ENCODE measurements around the gene VWA3A. TPM values are rescaled to one million over a fixed set of nuclear protein-coding genes. Genes with fewer than 3 reads are reported as not detected.

The VWA3A gene
- total RNA-seq, 1 experiment from 2014 or later, result not detected

GRCh38 chr16:22194707-22195444, 102.5 kb downstream of the VWA3A start:
- Histone ChIP-seq H3K27ac (ENCODE audit: low read depth, low read length) (no peak overlapping the region), H3K9me2 (ENCODE audit: insufficient read depth) (no peaks in the 10 kb centered on the region), H2AFZ (ENCODE audit: low read depth, low read length, poor library complexity, severe bottlenecking) (no peak overlapping the region), H3K4me3 (replicated peaks in 1 of 2; ENCODE audit: low read depth in 1 of 2, low read length in 2 of 2) (no peak overlapping the region), H3K4me2 (ENCODE audit: low read length) (peak overlapping the region; percentile 97), H4K20me1 (ENCODE audit: insufficient read depth) (no peaks in the 10 kb centered on the region), H3K9ac (ENCODE audit: low read length) (no peak overlapping the region), H3K9me3 (ENCODE audit: control insufficient read depth in 1 of 2, insufficient read depth in 1 of 2, low read depth in 1 of 2, low read length in 2 of 2) (no peaks in the 10 kb centered on the region), H3K4me1 (ENCODE audit: control insufficient read depth in 1 of 2, insufficient read depth in 2 of 2, low read length in 2 of 2) (peaks cover 20 to 48% of the 10 kb centered on the region in 2 experiments), H3K79me2 (ENCODE audit: insufficient read depth, low read length) (no peaks in the 10 kb centered on the region), H3K36me3 (ENCODE audit: control insufficient read depth in 1 of 2, insufficient read depth in 2 of 2, low read length in 2 of 2) (no peaks in the 10 kb centered on the region), H3K27me3 (ENCODE audit: insufficient read depth, low read length) (no peaks in the 10 kb centered on the region)
- intact Hi-C loops (cut with micrococcal nuclease), result loop anchor here (1.0 kb wide), 1 partner anchor 102 kb away; the partner anchor contains the start of gene POLR3E
- RAD21 ChIA-PET (ENCODE audit: low non-redundant PET in 1 of 2, low total read pairs in 2 of 2, uncharacterized antibody in 2 of 2, unreplicated experiment in 2 of 2), result no interaction called here
- CTCF ChIA-PET, result no interaction called here
- DNase-seq (ENCODE audit: low read depth, low spot score) (no peak), ATAC-seq (no peak)
- POLR2A ChIA-PET, result no interaction called here
- TF ChIP-seq CBX3 (IDR thresholded peaks at IDR 0.05; ENCODE audit: low read depth) (no peak), CEBPB (IDR thresholded peaks at IDR 0.05; ENCODE audit: low read depth) (no peak), RAD21 (IDR thresholded peaks at IDR 0.05; ENCODE audit: low read depth) (no peak), YY1 (IDR thresholded peaks at IDR 0.05; ENCODE audit: extremely low read depth, insufficient replicate concordance, low read depth, low read length) (no peak), ATF3 (IDR thresholded peaks at IDR 0.05) (no peak), REST (IDR thresholded peaks at IDR 0.05; ENCODE audit: low read depth) (no peak), SIN3A (IDR thresholded peaks at IDR 0.05; ENCODE audit: low read depth) (no peak), EZH2 (IDR thresholded peaks at IDR 0.05) (no peak), JUND (IDR thresholded peaks at IDR 0.05) (no peak), ELF1 (IDR thresholded peaks at IDR 0.05; ENCODE audit: borderline replicate concordance, low read depth) (no peak), MAX (IDR thresholded peaks at IDR 0.05) (no peak), FOSL1 (IDR thresholded peaks at IDR 0.05; ENCODE audit: low read depth) (no peak), POLR2A (IDR thresholded peaks at IDR 0.05; ENCODE audit: borderline replicate concordance, extremely low read depth, insufficient read depth, insufficient read length) (no peak), SP1 (IDR thresholded peaks at IDR 0.05; ENCODE audit: low read depth) (no peak), POLR2AphosphoS5 (IDR thresholded peaks at IDR 0.05; ENCODE audit: low read depth, low read length) (no peak), SRF (IDR thresholded peaks at IDR 0.05; ENCODE audit: low read depth) (no peak), ZNF274 (IDR thresholded peaks at IDR 0.05; ENCODE audit: low read depth, low read length) (no peak), EGR1 (IDR thresholded peaks at IDR 0.05; ENCODE audit: low read depth) (no peak), ZFX (IDR thresholded peaks at IDR 0.05) (no peak)
- no TSS peak for BruUV-seq (replicated peaks)

All from HCT116 (cell line).